Adipocyte (in vitro differentiated cells): ENCODE data around the gene MAU2.
A peak's percentile ranks its signal among the peaks of the same experiment; 100 is the strongest.
"Not testable (repeated sequence)": the region's sequence is repeated elsewhere in the genome, so short reads cannot be mapped to it uniquely, and the experiment has no call there.

Source experiments
- DNase-seq: peaks from one replicate; pipeline ENCODE4 v3.0.0-alpha.2; 2015; ENCODE audit warnings: low read depth
- H3K27me3 ChIP-seq: replicated peaks from 2 replicates; pipeline ENCODE4 v1.7.0; 2013; ENCODE audit warnings: mild to moderate bottlenecking, low read length, moderate library complexity; ENCODE audit not compliant: control insufficient read depth, insufficient read depth
- H3K36me3 ChIP-seq: 2 replicates; pipeline ENCODE4 v1.7.0; 2013; ENCODE audit warnings: low read length, mild to moderate bottlenecking, moderate library complexity; ENCODE audit not compliant: control insufficient read depth, insufficient read depth, severe bottlenecking
- H3K4me1 ChIP-seq: 2 replicates; pipeline ENCODE4 v1.7.0; 2013; ENCODE audit warnings: mild to moderate bottlenecking, low read length, moderate library complexity; ENCODE audit not compliant: control insufficient read depth, insufficient read depth
- H3K4me3 ChIP-seq: 2 replicates; pipeline ENCODE4 v1.7.0; 2013; ENCODE audit warnings: mild to moderate bottlenecking, low read length, moderate library complexity
- H3K9ac ChIP-seq: 2 replicates; pipeline ENCODE4 v1.7.0; 2013; ENCODE audit warnings: mild to moderate bottlenecking, low read length, moderate library complexity
- H3K9me3 ChIP-seq: 2 replicates; pipeline ENCODE4 v1.7.0; 2013; ENCODE audit warnings: mild to moderate bottlenecking, low read length, moderate library complexity; ENCODE audit not compliant: control insufficient read depth

MAU2 gene

DNA sequence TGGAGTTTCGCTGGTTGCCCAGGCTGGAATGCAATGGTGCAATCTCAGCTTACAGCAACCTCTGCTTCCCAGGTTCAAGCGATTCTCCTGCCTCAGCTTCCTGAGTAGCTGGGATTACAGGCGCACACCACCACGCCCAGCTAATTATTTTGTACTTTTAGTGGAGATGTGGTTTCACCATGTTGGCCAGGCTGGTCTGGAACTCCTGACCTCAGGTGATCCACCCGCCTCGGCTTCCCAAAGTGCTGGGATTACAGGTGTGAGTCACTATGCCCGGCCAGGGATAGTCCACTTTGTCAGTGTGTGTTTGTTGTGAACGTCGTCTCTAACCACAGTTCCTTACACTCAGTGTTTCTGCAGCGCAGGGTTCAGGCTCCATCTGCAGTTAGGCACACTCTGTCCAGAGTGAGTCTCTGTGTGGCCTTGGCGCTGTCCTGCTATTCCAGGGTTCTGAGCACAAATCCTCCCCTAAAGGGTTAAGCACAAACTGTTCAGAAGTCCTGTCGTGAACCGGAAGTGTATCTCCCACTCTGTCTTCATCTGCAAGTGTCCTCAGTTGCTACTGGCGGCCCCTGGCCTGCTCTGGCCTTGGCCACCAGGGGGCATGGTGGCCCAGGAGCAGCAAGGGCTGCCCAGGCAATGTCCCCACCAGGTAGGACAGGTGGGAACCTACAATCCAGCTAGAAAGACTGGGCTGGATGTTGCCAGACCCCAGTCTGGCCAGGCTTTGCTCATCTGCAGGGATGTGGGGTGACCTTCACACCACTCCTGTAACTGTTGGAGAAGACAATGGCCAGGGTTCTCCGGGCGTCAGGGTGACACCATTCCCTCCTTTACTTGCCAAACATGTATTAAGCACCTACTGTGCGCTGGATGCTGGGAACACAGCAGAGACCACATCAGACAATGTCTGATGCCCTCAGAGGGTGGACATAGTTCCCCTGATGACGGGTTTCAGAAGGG, 46.1 kb downstream of the MAU2 start:
- Histone ChIP-seq H3K36me3 (no peaks in the 10 kb centered on the region), H3K9ac (peak overlapping the region; percentile 35), H3K4me1 (peaks cover 10% of the 10 kb centered on the region), H3K9me3 (no peaks in the 10 kb centered on the region), H3K4me3 (no peak overlapping the region), H3K27me3 (no peaks in the 10 kb centered on the region)
- DNase-seq: peak; percentile 76

DNA sequence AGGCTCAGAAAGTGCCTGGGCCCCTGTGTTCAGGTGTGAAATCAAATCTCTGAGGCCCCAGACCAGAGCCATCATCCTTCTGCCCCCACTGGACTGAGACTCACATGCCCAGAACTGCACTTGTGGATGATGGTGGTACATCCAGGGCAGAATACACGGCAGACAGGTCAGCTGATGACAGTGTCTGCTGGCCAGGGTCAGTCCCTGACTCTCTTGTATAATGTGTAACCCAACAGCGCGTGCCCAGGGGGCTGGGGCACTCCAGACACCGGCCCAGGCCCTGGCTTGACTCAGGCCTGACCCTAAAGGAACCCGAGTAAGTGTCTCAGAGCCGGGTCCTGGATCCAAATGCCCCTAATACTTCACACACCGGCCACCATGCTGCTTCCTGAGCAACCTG, 47.5 kb downstream of the MAU2 start:
- no peaks in the 10 kb centered on the region for H3K36me3 ChIP-seq
- no peak overlapping the region for H3K9ac ChIP-seq
- no peak overlapping the region for H3K4me3 ChIP-seq
- H3K27me3 ChIP-seq: no peaks in the 10 kb centered on the region
- H3K4me1 ChIP-seq: peaks cover 10% of the 10 kb centered on the region
- no peaks in the 10 kb centered on the region for H3K9me3 ChIP-seq
- DNase-seq: no peak

DNA sequence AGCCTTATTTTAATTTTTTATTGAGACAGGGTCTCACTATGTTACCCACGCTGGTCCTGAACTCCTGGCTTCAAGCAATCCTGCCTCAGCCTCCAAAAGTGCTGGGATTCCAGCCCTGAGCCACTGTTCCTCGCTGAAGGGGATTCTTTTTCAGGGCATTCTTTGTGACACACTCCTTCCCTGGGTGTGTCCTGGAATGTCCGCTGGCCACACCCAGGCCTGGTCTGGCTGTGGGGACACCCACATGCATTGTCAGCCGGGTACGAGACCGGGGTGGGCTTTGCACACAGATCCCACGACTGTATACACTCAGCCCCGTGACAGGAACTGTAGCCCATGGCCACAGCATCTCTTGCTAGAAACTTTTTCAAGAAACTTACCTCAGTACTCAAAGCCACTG, 50.4 kb downstream of the MAU2 start:
- H3K36me3 ChIP-seq: no peaks in the 10 kb centered on the region
- DNase-seq: no peak
- H3K9ac ChIP-seq: no peak overlapping the region
- no peaks in the 10 kb centered on the region for H3K9me3 ChIP-seq
- H3K4me1 ChIP-seq: peaks cover 3% of the 10 kb centered on the region
- no peak overlapping the region for H3K4me3 ChIP-seq
- no peaks in the 10 kb centered on the region for H3K27me3 ChIP-seq

DNA sequence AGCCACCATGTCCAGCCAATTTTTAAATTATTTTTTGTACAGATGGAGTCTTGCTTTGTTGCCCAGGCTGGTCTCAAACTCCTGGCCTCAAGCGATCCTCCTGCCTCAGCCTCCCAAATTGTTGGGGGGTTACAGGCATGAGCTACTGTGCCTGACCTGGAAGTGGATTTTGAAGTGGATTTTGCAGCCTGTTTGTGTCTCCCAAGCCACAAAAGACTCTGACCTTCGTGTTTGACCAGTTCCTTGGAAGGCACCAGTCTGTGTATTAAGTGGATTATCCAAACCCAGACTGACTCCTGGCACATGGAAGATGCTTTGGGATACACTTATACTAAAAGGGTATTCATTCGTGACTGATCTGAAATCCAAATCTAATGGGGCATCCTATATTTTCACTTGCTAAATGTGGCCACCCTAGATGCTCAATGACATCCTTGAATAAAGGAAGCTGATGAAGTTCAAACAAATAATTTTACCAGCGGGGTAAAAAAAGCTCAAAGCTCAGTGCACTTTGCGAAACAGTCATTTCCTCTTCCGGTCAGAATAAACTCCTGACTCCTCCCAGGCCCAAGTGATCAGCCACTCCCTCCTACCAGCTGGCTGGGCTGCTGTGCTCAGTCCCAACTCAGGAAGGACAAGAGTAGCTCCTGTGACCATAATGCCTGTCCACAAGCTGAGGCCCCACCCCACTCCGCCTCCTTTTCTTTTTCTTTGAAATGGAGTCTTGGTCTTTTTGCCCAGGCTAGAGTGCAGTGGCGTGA, 52.2 kb downstream of the MAU2 start:
- Histone ChIP-seq H3K36me3 (no peaks in the 10 kb centered on the region), H3K27me3 (no peaks in the 10 kb centered on the region), H3K9me3 (no peaks in the 10 kb centered on the region), H3K9ac (no peak overlapping the region), H3K4me3 (no peak overlapping the region), H3K4me1 (no peaks in the 10 kb centered on the region)
- DNase-seq: peak; percentile 45

DNA sequence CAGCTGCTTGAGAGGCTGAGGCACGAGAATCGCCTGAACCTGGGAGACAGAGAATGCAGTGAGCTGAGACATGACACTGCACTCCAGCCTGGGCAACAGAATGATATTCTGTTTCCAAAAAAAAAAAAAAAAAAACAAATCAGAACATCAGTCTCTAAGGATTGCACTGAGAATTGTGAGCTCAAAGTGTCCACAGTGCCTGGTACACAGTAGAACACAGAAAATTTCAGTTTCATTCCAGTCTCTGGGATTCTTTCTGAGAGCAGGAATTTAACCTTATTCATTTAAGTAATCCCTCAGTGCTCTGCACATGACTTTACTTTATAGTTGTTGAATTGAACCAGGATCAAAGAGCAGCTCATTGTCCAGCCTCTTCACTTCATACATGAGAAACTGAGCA, 58.9 kb downstream of the MAU2 start:
- Histone ChIP-seq H3K9me3 (no peaks in the 10 kb centered on the region), H3K4me3 (no peak overlapping the region), H3K36me3 (no peaks in the 10 kb centered on the region), H3K9ac (peak overlapping the region; percentile 37), H3K27me3 (no peaks in the 10 kb centered on the region), H3K4me1 (peaks cover 6% of the 10 kb centered on the region)
- no peak for DNase-seq

DNA sequence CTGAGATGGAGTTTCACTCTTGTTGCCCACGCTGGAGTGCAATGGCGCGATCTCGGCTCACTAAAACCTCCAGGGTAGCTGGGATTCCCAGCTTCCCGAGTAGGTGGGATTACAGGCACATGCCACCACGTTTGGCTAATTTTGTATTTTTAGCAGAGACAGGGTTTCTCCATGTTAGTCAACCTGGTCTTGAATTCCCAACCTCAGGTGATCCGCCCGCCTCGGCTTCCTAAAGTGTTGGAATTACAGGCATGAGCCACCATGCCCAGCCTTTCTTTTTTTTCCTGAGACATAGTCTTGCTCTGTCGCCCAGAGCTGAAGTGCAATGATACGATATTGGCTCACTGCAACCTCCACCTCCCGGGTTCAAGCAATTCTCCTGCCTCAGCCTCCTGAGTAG, 59.7 kb downstream of the MAU2 start:
- DNase-seq, H3K9ac ChIP-seq, H3K36me3 ChIP-seq, H3K27me3 ChIP-seq, H3K4me3 ChIP-seq, H3K9me3 ChIP-seq: not testable (repeated sequence)
- peaks cover 11% of the 10 kb centered on the region for H3K4me1 ChIP-seq

DNA sequence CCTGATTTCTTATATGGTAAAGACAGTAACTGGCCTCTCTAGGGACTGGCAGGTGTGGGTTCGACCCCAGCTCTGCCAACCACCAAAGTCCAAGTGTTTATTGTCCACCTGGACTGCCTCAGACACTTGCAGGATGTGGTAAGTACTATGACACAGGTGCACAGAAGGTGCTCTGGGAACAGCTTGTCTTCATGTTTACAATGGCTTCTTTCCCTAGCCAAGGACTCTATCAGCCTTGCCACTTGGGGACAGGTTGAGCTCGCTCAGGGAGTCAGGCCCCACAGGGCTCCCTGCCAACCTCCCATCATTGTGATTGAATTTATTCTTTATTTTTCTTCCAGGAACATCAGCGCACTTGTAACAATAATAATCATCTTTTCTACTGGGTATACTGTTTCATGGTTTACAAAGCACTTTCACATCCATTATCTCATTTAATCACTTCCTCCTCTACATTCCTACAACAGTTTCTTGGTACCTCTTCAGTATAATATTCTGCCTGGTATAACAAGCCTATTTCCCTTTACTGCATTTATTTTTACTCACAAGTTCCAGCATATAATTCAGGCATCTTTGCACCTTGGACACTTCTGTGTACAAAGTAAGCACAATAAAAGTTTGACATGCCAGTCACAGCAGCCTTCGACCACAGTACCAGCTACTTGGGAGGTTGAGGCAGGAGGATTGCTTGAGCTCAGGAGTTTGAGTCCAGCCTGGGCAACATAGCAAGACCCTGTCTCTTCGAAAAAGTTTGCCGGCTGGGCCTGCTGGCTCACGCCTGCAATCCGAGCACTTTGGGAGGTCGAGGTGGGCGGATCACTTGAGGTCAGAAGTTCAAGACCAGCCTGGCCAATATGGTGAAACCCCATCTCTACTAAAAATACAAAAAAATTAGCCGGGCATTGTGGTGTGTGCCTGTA, 60.6 kb downstream of the MAU2 start:
- peaks cover 12% of the 10 kb centered on the region for H3K4me1 ChIP-seq
- DNase-seq: no peak
- no peaks in the 10 kb centered on the region for H3K27me3 ChIP-seq
- H3K9ac ChIP-seq: no peak overlapping the region
- H3K4me3 ChIP-seq: no peak overlapping the region
- no peaks in the 10 kb centered on the region for H3K9me3 ChIP-seq
- H3K36me3 ChIP-seq: no peaks in the 10 kb centered on the region

DNA sequence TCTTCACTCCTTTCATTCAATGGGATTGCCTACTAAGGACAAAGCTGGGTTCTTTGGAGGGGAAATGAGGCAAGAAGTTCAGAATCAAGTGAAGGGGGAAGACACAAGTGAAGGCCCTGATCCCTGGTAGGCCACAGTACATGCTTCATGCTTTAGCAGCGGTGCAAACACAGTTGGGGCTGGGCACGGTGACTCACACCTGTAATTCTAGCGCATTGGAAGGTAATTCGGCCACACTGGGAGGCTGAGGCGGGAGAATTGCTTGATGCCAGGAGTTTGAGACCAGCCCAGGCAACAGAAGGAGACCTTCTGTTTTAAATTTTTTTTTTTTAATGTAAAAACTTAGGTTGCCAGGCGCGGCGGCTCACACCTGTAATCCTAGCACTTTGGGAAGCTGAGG, 61.5 kb downstream of the MAU2 start:
- no peak for DNase-seq
- no peaks in the 10 kb centered on the region for H3K36me3 ChIP-seq
- H3K9ac ChIP-seq: no peak overlapping the region
- H3K4me3 ChIP-seq: no peak overlapping the region
- no peaks in the 10 kb centered on the region for H3K27me3 ChIP-seq
- no peaks in the 10 kb centered on the region for H3K9me3 ChIP-seq
- H3K4me1 ChIP-seq: peaks cover 19% of the 10 kb centered on the region

DNA sequence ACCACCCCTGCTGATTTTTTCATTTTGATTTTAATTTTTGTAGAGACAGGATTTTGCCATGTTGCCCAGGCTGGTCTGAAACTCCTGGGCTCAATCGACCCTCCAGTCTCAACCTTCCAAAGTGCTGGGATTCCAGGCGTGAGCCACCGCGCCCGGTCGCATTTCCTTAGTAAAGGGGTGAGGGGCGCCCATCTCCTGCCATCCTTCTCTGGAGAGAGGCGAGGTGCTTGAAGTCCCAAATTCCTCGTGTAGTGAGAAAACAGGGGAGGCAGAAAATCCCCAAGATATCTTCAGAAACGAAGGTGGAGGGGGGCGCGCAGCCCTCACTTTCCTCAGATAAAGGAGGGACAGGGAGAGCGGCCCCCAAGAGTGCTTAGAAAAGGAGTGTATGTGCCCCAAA, 63.9 kb downstream of the MAU2 start:
- H3K4me3 ChIP-seq: peak overlapping the region; percentile 83

DNA sequence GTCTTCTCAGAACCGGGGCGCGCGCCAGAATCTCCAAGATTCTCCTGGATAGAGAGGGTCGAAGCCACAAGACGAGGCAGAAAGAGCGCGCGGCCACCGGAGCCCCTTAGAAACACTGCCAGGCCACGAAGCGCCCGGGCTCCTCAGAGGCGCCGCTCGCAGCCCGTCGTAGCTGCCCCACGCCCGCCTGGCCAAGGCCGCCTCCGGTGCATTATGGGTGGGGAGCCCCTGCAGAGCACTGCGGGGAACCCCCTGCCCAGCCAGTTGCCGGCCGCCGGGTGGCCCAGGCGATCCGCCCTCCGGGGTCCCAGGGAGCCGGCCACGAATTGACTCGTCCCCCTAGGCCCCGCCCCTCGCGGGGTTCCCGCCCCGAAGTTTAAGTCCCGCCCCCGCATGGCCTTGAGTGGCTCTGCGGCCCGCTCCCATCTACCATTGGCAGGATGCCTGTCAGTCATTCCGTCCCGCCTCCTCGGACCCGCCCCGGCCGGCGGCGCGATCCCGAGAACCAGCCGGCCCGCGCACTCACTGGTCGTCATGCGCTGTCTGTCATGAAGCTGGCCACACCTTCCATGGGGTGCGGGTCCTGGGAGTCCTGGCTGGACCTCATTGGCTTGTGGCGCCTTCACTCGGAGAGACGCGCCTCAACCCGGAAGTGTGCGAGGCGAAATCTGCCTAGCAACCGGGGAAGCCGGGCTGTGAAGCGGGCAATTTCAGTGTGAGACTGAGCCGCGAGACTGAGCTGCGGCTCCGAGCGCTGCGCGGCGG, 64.7 kb downstream of the MAU2 start:
- Histone ChIP-seq H3K36me3 (no peaks in the 10 kb centered on the region), H3K4me3 (peak overlapping the region; percentile 92), H3K9ac (peak overlapping the region; percentile 94), H3K9me3 (no peaks in the 10 kb centered on the region), H3K27me3 (no peaks in the 10 kb centered on the region), H3K4me1 (peaks cover 25% of the 10 kb centered on the region)
- DNase-seq: peak; percentile 100

More for the DNA sequence above, 63.9 kb downstream of the MAU2 start:
- H3K9me3 ChIP-seq: no peaks in the 10 kb centered on the region
- H3K36me3 ChIP-seq: no peaks in the 10 kb centered on the region
- no peaks in the 10 kb centered on the region for H3K27me3 ChIP-seq
- peak overlapping the region; percentile 93 for H3K9ac ChIP-seq
- no peak for DNase-seq
- H3K4me1 ChIP-seq: peaks cover 28% of the 10 kb centered on the region
